Medulla oblongata (tissue), 1 donor: ENCODE results near the gene CSNK2A1.
"Not testable (repeated sequence)": the region's sequence is repeated elsewhere in the genome, so short reads cannot be mapped to it uniquely, and the experiment has no call there.

ENCODE experiments used
- DNase-seq: peaks from one replicate; pipeline ENCODE4 v3.0.0-alpha.2; 2015; ENCODE audit errors: extremely low spot score

The CSNK2A1 gene

GRCh38 chr20:460180-460579 lies 83.4 kb downstream of the CSNK2A1 start:
- DNase-seq: no peak

- no peak for DNase-seq
These were observed 84.8 kb downstream of the CSNK2A1 start for GRCh38 chr20:458776-459175.

- no peak for DNase-seq
These were observed 88.6 kb downstream of the CSNK2A1 start for GRCh38 chr20:454951-455350.

- not testable (repeated sequence) for DNase-seq
These were observed 91.6 kb downstream of the CSNK2A1 start for GRCh38 chr20:452021-452420.

GRCh38 chr20:445514-446336 lies 97.9 kb downstream of the CSNK2A1 start:
- DNase-seq: no peak

- DNase-seq: no peak
These were observed 98.6 kb downstream of the CSNK2A1 start for GRCh38 chr20:444862-445426.

- DNase-seq: no peak
These were observed 99.5 kb downstream of the CSNK2A1 start for GRCh38 chr20:444117-444516.

GRCh38 chr20:443223-443775 lies 100.3 kb downstream of the CSNK2A1 start:
- no peak for DNase-seq

GRCh38 chr20:440636-441035 lies 103.0 kb downstream of the CSNK2A1 start:
- DNase-seq: no peak

GRCh38 chr20:440148-440547 lies 103.4 kb downstream of the CSNK2A1 start:
- DNase-seq: no peak

- peak; percentile 25 for DNase-seq
These were observed 104.8 kb downstream of the CSNK2A1 start for GRCh38 chr20:438571-439469.

- no peak for DNase-seq
These were observed 105.7 kb downstream of the CSNK2A1 start for GRCh38 chr20:437787-438486.

GRCh38 chr20:436476-436875 lies 107.1 kb downstream of the CSNK2A1 start:
- no peak for DNase-seq

- no peak for DNase-seq
These were observed 108.0 kb downstream of the CSNK2A1 start for GRCh38 chr20:435558-435957.

GRCh38 chr20:434661-435419 lies 108.8 kb downstream of the CSNK2A1 start:
- DNase-seq: no peak

- DNase-seq: no peak
These were observed 109.4 kb downstream of the CSNK2A1 start for GRCh38 chr20:434221-434620.

GRCh38 chr20:433300-433975 lies 110.2 kb downstream of the CSNK2A1 start:
- no peak for DNase-seq

GRCh38 chr20:432677-433299 lies 110.8 kb downstream of the CSNK2A1 start:
- DNase-seq: no peak

- DNase-seq: no peak
These were observed 111.4 kb downstream of the CSNK2A1 start for GRCh38 chr20:432208-432607.
